Body of pancreas (tissue), 4 donors: Measurements from ENCODE around the gene SP7.

ENCODE experiments used
- POLR2A ChIP-seq, 3 donors: fragments of 450-650 bp; IDR thresholded peaks; one replicate each; pipeline ENCODE4 v1.6.1; 2016; ENCODE audit warnings: antibody characterized with exemption in 3 of 3, mild to moderate bottlenecking in 2 of 3
- TF ChIP-seq, protein P1 (sequence below), 7 experiments: fragments of 450-650 bp in 4 of 7; fragments of 200-600 bp in 3 of 7; sonication (generic) in 3 of 7; IDR thresholded peaks; one replicate each; pipeline ENCODE4 v1.5.1; 2016 to 2019; ENCODE audit warnings: antibody characterized with exemption in 7 of 7

DNA sequence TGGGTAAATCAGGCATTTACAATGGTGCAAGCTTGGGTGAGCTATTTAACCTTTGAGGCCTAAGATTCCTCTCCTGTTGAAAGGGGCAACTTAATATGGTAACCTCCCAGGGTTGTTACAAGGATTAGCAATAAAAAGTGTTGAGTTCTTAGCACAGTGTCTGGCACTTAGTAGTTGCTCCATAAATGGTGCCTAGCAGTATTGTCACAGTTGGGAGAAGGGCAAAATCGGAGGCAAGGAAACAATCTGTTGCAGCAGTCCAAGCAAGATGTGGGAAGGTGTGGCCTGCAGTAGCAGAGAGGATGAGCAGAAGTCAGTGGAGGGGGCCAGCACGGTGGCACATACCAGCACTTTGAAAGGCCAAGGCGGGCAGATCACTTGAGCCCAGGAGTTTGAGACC lies 7.3 kb upstream of the SP7 start:
- TF ChIP-seq POLR2A (IDR thresholded peaks at IDR 0.05) = no peak
- TF ChIP-seq, protein P1, sequence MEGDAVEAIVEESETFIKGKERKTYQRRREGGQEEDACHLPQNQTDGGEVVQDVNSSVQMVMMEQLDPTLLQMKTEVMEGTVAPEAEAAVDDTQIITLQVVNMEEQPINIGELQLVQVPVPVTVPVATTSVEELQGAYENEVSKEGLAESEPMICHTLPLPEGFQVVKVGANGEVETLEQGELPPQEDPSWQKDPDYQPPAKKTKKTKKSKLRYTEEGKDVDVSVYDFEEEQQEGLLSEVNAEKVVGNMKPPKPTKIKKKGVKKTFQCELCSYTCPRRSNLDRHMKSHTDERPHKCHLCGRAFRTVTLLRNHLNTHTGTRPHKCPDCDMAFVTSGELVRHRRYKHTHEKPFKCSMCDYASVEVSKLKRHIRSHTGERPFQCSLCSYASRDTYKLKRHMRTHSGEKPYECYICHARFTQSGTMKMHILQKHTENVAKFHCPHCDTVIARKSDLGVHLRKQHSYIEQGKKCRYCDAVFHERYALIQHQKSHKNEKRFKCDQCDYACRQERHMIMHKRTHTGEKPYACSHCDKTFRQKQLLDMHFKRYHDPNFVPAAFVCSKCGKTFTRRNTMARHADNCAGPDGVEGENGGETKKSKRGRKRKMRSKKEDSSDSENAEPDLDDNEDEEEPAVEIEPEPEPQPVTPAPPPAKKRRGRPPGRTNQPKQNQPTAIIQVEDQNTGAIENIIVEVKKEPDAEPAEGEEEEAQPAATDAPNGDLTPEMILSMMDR (IDR thresholded peaks at IDR 0.05) = no peak
